Activated CD8-positive, alpha-beta memory T cell treated with anti-CD3 and anti-CD28 coated beads for 48 hours (primary cell): ENCODE results near the gene PPP6R2.

Experiments
- DNase-seq, 3 experiments: peaks; one replicate each; pipeline ENCODE4 v3.0.0-alpha.2; 2020; ENCODE audit warnings: low read depth in 2 of 3, low spot score in 2 of 3

PPP6R2 gene

DNA sequence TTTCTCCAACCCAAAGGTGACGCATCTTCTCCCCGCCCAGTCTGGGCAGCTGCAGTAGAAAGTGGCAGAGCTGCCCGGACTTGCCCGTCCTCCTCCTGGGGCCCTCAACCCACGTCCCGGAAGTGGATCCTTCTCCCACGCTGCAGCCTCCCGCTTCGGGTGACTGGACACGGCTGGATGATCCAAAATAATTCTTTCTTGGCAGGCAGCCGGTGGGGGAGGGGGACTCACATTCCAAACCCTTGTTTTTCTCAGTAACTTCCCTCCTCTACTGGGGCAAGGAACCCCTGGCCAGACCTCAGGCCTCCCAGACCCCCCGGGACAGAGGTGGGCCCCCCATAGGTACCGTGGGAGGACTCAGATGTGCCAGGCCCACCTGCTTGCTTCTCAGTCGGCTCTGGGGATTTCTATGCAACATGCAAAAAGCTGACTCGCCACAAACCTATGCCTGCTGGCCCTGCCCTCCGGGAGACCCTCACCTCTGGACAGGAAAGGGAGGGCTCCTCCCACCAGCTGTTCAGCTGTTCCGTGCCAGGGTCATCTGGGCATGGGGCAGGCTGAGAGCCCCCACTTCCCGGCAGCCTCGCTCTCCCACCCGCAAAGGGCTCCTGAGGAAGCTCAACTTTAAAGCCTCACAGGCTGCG lies 37.1 kb upstream of the PPP6R2 start:
- no peak for DNase-seq

DNA sequence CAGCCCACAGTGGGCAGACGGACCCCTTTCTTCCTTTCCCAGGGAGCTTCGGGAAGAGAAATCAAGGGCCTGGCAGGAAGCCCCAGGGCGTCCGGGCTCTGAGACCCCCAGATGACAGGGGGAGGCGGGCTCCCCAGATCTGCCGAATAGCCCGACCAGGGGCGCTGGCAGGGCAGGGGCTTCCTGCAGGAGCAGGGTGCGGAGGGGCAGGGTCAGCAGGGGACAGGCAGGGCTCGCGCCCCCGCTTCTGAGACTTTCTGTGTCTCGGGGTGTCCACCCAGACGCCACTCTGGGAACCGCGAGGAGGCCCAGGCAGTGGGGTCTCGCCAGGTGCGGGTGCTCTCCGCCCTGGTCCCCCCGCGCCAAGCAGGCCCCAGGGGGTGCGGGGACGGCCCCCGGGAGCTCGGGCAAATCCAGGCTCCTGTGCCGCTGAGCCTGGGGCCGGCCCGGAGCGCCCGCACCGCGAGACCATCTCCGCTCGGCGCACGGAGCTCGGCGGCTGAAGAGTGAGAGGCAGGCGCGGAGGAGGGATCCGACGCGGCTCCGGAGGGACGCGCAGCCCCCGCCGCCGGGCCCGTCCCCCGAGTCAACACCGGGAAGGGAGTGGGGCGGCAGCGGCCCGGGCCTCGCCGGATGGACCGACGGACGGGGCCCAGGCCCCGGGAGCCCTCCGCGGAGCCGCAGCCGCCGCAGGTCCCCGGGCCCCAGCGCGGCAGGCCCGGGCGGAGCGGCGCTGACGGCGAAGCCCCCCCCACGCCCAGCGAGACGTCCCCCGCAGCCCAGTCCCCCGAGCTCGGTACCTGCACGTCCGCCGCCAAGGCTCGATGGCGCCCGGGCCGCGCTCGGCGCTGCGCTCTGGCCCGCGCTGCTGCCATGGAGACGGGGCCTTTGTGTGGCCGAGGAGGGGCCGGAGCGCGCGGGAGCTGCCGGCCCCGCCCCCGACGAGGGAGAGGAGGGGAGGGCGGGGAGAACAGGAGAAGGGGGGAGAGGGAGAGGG lies 36.1 kb upstream of the PPP6R2 start, which contains the start of gene PLXNB2:
Gene PLXNB2 (minus strand): TSS at position 894 of the 997 bp plus-strand sequence. CDS start 17,062 bp downstream, outside the sequence.
- no peak for DNase-seq

DNA sequence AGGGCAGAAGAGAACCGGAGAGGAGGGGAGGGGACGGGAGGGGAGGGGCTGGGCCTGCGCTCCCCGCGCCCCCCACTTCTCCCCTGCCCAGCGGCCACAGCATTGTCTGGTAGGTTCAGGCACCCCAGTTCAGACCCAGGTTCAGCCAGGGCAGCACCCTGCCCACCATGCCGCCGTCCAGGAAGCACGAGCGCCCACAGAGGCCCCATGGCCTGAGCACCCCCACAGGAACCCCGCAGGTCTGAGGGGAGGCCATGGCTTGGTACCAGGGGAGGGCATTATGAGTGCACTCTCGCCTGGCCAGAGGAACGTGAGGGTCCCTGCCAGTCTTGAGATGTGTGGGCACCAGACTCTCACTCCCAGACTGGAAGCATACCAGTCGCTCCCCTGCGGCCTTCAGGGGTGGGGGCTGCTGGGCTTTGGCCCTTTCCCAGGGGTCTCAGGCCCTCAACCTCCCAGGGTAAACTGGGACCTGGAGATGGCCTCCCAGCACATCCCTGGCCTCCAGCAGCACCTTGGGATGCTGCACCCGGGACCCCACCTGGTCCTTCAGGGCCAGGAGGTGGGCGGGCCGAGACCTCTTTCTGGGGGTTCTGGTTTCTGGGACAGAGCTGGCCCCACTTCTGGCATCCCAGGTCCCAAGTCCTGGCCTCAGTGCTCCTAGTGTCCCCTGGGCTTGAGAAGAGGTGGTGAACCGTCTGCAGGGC lies 35.1 kb upstream of the PPP6R2 start:
- DNase-seq = no peak

DNA sequence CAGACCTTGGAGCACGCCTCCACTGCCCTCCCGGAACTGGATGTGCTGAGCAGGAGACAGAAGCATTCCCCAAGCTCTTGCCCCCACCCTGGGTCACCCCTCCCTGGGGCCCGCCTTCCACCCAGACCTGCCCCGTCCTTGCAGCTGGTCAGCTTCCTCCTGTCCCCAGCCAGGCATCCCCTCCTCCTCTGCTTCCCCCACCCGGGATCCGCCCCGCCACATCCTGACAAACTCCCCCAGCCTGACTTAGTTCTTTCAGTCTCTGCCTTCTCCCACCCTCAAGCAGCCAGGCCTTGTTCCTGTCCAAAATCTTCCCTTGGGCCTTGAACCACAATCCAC lies 34.6 kb upstream of the PPP6R2 start:
- DNase-seq = no peak

DNA sequence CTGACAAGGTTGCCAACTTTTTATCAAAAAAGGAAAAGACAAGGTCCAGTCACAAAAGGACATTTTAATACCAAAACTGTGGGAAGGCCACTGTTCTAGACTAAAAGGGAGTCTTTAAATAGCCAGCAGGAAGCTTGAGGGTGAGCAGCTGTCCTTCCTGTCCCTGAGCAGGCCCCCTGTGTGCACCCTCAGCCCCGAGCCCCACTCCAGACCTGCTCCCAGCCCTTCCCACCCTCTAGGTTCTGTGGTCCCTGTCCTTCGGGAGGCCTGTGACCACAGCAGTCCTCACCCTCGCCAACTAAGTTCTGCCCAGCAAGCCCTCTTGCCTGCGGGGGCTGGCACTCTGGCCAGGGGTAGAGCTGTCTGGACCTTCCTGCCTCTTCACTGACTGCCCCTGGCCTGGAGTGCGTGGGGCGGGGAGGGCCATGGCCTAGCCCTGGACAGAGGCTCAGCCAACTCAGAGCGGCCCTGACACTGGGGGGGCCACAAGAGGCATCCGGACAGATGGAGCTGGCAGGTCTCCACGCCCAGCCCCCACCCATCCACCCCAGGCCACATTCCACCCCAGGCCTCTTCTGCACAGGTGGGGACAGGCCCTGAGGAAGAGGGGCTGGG lies 34.0 kb upstream of the PPP6R2 start:
- no peak for DNase-seq

DNA sequence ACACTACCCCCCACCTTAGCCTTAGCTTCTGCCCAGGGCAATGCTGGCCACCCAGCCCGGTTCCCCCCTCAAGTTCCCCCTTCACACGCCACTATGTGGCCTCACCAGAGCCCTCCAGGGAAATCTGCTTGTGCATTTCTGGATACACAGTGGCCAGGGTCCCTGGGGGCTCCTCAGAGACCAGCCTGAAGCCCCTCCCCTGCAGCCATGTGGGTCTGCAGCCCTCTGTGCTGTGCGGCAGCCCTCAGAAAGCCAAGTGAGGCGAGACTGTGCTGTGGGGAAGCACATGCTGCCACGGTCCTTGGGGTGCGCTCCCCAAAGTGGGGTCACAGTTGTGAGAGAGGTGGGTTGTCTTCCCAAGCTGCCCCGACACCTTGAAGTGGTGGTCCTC lies 33.5 kb upstream of the PPP6R2 start:
- no peak for DNase-seq

DNA sequence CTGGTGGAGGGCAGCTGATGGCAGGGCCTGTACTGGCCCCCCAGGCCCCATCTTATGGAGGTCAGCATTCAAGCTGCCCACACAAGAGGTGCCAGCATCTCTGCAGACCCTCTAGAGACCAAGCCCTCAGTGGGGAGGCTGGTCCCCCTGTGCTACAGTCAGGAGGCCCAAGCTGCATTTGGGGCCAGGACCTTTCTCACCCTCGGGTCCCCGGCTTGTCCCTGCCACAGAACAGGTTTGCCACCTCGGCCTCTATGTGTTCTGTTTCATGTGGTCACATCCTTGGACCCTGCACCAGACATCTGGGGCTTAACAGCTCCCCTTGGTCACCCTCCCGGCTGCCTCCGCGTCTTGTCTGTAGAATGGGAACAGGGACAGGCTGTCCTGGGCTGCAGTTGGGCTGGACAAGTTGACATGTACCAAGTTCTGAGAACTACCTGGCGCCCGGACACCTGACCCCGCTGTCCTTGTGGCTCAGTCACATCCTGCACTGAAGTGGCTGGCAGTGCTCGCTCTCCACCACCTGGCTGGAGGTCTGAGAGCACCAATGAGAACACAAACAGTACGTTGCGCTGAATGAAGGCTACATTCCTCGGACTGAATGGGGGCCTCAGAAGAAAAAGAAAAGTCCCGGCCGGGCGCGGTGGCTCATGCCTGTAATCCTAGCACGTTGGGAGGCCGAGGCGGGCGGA lies 33.0 kb upstream of the PPP6R2 start:
- no peak for DNase-seq

DNA sequence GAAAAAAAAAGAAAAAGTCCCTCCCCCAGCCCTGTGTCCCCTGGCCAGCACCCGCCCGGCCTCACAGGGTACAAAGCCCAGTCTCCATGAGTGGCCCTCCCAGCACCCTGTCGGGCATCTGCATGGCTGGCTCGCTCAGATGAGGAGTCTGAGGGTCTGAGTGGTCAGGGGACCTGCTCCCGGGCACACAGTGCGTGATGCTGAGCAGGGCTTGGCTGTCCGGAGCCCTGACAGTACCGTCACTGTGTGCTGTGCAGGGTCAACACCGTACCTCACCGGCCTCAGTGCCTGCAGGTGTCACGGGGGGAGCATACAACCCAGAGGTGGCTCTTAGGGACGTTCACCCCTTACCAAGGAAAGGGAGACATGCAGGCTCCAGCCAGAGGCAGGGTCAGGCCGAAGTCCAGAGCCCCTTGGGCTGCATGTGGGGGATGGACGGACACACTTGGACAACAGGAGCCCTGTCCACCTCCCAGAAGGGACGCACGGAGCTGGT lies 32.1 kb upstream of the PPP6R2 start:
- no peak for DNase-seq

DNA sequence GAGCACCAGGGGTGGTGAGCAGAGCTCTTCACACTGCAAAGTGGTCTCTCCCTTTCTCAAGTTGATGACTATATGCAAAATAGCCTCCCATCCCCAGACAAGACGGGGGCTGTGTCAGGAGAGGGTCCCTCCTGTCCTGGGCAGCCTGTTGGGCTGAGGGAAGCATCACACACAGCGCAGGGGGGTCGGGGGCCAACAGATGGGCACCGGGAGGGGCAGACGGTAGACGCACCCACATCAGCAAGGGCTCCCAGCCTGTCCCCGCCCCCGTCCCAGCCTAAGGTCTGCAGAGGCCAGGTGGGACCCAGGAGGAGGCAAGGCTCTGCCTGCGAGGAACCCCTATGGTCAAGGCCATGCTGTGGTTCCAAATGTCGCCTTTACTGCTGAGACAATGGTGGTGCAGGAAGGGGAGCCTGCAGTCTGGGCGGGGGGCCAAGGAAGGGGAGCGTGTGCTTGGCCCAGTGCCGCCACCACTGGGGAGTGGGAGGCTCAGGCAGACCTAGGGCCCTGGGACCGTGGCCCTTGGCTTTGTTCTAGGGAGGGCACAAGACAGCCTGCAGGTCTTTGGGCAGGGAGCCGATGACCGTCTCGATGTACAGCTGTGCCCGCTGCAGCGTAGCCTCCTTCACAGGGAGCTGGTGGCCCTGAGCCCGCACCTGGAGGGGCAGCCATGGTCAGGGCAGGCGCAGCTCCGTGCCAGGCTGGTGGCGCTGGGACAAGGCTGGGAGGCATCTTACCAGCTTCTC lies 31.3 kb upstream of the PPP6R2 start:
- no peak for DNase-seq

DNA sequence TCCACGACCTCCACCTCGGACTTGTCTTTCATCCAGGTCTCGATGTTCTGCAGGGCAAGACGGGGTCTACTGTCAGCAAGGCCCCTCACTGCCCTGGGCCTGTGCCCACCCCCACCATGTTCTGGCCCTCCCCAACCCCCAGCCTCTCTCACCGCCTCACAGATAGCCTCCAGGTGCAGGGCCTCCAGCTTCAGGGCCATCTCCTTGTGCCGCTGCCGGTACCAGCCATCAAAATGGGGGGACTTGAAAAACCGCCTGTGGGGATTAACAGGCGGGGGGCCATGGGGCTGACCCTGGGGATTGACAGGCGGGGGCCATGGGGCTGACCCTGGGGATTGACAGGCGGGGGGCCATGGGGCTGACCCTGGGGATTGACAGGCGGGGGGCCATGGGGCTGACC lies 30.8 kb upstream of the PPP6R2 start:
- DNase-seq = no peak

DNA sequence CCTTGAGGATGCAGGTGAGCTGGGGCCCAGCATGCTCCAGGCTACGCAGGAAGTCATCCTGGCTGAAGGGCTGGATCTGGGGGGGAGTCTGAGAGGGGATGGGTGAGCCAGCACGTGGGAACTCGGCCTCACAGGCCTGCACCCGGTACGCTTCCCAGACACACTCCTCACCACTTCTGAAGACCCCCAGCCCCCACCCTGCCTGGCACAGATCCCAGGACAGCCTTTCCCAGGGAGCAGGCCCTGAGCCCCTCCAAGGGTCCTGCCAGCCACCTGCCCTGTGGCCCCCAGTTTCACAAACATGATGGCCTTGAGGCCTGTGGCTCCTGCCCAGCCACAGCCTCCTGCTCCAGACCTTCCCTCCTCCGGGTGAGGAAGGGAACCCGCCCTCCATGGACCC lies 30.1 kb upstream of the PPP6R2 start:
- no peak for DNase-seq

DNA sequence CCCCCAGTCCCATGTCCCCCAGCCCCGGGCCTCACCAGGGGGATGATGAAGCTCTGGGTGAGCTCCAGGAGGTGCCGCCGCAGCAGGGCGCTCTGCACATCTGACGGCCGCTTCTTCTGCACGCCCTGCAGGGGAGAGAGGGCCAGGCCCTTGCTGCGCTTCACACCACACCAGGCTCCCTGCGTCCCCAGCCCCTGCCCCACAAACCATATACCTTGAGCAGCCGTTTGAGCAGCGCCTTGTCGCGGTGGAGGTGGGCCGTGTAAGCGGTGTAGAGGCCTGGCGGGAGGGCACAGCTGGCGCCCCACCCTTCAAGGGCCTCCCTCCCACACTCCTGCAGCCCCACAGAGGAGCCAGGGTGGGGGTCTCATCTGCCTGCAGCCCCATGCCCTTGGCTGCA lies 29.5 kb upstream of the PPP6R2 start:
- no peak for DNase-seq

DNA sequence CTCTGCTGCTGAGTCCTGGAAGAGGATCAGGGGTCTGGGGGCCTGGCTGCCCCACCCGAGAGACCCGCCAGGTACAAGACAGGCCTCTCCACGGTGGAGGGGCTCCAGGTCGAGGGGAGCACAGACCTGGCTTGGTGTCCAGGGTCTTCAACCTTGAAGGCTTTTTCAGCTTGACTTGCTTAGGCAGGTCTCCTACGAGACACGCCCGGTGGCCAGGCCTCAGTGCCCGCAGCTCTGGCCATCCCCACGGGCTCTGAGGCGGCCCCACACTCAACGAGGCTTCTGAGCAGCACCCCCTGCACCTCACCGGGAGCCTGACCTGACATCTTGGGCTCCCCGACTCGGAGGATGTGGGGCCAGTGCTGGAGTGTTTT lies 29.1 kb upstream of the PPP6R2 start:
- DNase-seq = no peak

DNA sequence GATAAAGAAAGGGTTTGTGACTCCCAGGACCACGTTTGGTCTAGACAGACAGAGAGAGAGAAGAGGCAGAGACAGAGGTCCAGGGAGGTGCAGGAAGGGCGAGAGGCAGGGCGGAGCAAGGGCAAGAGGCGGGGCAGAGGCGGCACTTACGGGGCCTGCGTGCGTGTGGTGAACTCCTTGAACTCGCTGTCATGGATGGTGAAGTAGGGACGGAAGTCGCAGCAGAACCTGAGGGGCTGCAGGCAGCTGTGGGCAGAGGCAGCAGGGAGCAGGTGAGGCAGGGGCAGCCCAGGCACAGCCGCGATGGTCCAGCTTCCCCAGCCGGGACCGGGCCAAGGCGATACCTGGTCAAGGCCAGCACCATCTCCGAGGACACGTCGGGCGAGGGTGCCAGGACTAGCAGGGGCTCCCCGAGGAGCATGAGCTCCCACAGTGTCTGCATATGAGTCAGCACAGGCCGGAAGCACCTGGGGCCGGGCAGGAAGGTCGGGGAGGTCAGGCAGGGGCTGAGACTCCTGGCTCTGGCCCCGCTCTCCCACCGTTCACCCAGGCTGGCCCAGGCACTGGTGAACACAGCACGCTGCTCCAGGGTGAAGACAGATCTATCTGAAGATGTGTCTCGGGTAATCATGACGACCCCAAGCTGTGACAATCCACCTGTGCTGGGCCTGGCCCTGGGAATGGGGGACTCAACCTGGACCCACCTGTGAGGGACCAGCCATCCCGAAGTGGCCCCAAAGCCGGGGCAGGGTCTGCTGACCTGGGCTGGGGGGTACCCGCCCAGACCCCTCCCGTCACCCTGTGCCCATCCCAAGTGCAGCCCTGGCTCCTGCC lies 28.5 kb upstream of the PPP6R2 start:
- DNase-seq = peak; percentile 55 to 70 (median 59)

DNA sequence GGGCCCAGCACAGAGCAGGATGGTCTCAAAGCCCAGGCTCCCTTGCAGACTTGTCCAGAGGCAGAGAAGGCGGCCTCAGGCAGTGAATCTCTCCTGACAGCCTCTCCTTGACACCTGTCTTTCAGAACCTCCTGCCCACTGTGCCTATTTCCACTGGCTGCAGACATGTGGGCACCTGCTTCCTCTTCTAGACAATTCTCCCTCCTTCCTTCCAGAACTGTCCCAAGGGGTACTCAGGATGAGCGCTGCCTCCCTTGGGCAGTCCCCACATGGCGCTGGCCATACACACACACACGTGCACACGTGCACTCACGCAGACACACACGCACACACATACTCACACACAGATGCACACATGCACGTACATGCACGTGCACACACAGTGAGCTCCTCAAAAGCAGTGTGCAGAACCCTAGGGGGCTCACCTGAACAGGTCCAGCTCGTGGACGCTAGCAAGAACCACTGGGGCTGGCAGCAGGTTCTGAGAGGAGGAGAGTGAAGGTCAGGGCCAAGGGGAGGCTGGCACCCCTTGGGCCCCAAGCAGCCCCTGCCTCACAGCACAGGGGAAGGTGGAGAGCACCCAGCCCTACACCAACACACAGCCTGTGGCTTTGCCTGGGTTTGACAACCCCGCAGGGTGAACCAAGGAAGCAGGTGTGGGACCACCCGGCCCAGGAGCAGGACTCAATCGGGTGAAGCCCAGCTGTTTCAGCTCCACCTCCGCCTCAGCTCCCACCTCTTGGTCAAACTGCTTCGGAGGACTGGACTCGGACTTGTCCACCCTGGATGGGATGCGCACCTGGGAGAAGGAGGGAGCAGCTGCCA lies 27.6 kb upstream of the PPP6R2 start:
- DNase-seq = no peak

DNA sequence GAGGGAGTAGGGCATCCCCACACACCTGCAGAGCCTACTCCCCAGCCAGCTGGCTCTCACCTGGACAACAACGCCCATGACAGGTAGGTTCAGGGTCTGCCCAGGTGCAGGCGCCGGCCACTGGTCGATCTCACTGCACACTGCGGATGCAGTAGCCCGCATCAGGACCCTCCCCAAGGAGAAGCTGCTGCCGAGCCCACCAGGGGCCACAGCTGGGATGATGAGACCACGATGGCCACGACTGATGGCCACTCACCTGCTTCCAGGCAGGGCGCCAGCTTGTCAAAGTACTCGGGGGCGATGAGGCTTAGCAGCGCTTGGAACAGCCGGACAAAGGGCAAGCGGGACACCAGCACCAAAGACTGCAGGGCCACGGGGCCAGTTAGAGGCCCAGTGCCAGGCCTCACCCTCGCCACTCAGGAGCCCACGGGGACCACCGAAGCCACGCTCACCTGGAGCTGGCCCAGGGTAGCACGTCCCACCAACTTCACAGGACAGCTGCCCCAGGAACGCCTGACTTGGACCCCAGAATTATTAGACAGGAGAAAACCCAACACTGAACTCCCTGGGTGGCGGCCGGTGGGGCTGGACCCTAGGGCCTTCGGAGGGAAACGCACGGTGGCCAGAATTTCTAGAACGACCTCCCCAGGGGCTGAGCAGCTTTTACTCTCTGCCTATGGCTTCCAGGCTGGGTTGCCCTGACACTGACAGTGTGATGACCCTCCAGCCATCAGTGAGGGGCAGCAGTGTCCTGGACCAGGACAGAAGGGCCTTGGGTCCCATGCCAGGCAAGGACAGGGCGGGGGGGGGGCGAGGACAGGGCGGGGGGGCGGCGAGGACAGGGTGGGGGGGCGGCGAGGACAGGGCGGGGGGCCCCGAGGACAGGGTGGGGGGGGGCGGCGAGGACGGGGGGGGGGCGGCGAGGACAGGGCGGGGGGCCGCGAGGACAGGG lies 26.7 kb upstream of the PPP6R2 start:
- no peak for DNase-seq

DNA sequence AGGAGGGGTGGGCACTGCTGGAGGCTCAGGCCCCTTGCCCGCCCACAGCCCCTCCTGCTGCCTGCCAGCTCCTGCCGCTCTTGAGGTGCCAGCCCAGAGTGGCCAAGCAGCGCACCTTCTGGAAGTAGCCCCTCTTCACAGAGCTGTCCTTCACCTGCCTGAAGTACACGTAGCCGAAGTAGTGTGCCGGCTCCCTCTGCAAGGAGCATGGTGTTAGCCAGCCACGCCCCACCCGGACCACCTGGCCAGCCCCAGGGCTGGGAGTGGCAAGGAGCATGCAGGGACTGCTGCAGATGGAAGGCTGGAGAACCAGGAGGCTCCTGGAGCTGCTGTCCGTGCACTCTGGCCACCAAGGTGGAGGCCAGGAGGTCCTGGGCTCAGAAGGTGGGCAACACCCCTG lies 25.9 kb upstream of the PPP6R2 start:
- no peak for DNase-seq
